Ishikawa (cell line): ENCODE measurements around the gene LRRC63.

Source experiments
- CREB1 ChIP-seq: IDR thresholded peaks from 2 replicates; pipeline ENCODE4 v1.6.1; 2012; ENCODE audit warnings: low read depth
- EGR1 ChIP-seq: IDR thresholded peaks from 2 replicates; pipeline ENCODE4 v1.6.1; 2012
- EP300 ChIP-seq: IDR thresholded peaks from 2 replicates; pipeline ENCODE4 v1.6.1; 2012; ENCODE audit warnings: borderline replicate concordance
- FOXM1 ChIP-seq: IDR thresholded peaks from 2 replicates; pipeline ENCODE4 v1.6.1; 2012; ENCODE audit warnings: low read depth, borderline replicate concordance
- MAX ChIP-seq: IDR thresholded peaks from 2 replicates; pipeline ENCODE4 v1.6.1; 2012
- NFIC ChIP-seq: IDR thresholded peaks from 2 replicates; pipeline ENCODE4 v1.6.1; 2012
- RAD21 ChIP-seq: IDR thresholded peaks from 2 replicates; pipeline ENCODE4 v1.6.1; 2012; ENCODE audit warnings: low read depth
- REST ChIP-seq: IDR thresholded peaks from 2 replicates; pipeline ENCODE4 v1.6.1; 2012; ENCODE audit warnings: low read depth, mild to moderate bottlenecking
- TAF1 ChIP-seq: IDR thresholded peaks from 2 replicates; pipeline ENCODE4 v1.6.1; 2012; ENCODE audit warnings: low read depth, mild to moderate bottlenecking
- TCF12 ChIP-seq: IDR thresholded peaks from 2 replicates; pipeline ENCODE4 v1.6.1; 2012; ENCODE audit warnings: low read depth
- TEAD4 ChIP-seq: IDR thresholded peaks from 2 replicates; pipeline ENCODE4 v1.6.1; 2012
- USF1 ChIP-seq: IDR thresholded peaks from 2 replicates; pipeline ENCODE4 v1.6.1; 2012
- YY1 ChIP-seq: IDR thresholded peaks from 2 replicates; pipeline ENCODE4 v1.6.1; 2012; ENCODE audit warnings: low read depth
- ZBTB7A ChIP-seq: IDR thresholded peaks from 2 replicates; pipeline ENCODE4 v1.6.1; 2012; ENCODE audit warnings: low read depth

Gene LRRC63

GRCh38 chr13:46179969-46180763 is 31.6 kb upstream of the LRRC63 start:
- no peak for TF ChIP-seq TEAD4
- TF ChIP-seq REST: no peak

- TF ChIP-seq YY1 (no peak), ZBTB7A (no peak), RAD21 (no peak), NFIC (no peak), MAX (no peak), TCF12 (no peak), EGR1 (no peak), USF1 (no peak), FOXM1 (no peak), CREB1 (no peak), REST (no peak)
These were observed 30.3 kb upstream of the LRRC63 start for GRCh38 chr13:46181377-46181839.

- TF ChIP-seq CREB1: peak; percentile 23; the same call in 1 of the 2 replicates
- peak; percentile 69 for TF ChIP-seq TAF1
- no peak for TF ChIP-seq EGR1
- TF ChIP-seq FOXM1: peak; percentile 51; the same call in 1 of the 2 replicates
- TF ChIP-seq MAX: peak; percentile 67
- no peak for TF ChIP-seq NFIC
- peak; percentile 82 for TF ChIP-seq YY1
- TF ChIP-seq TCF12: peak; percentile 61; the same call in 1 of the 2 replicates
- TF ChIP-seq RAD21: no peak
- peak; percentile 51 for TF ChIP-seq REST
- no peak for TF ChIP-seq ZBTB7A
- TF ChIP-seq TEAD4: no peak
- peak; percentile 73 for TF ChIP-seq USF1
- TF ChIP-seq EP300: no peak; the same call in 1 of the 2 replicates
These were observed 29.8 kb upstream of the LRRC63 start, which contains the start of gene LCP1 for GRCh38 chr13:46181840-46182490. TSS of gene LCP1 (minus strand) at chr13:46182177. CDS start at chr13:46159662, 22,515 bp downstream.

- no peak for TF ChIP-seq NFIC
- no peak for TF ChIP-seq TAF1
These were observed 29.2 kb upstream of the LRRC63 start for GRCh38 chr13:46182491-46182877.
